OCI-LY1 (cell line): ENCODE data around the gene PLIN5.

Experiments used
- H2AFZ ChIP-seq: fragments of 200-600 bp; sonication (generic), shearing (Covaris generic); 2 replicates; pipeline ENCODE4 v1.6.0; 2014; ENCODE audit warnings: antibody characterized with exemption, mild to moderate bottlenecking, low read length
- H3F3A ChIP-seq: fragments of 200-600 bp; sonication (generic), shearing (Covaris generic); 2 replicates; pipeline ENCODE4 v1.6.0; 2014; ENCODE audit warnings: mild to moderate bottlenecking, antibody characterized with exemption, low read length, moderate library complexity; ENCODE audit not compliant: insufficient read depth
- H3K27ac ChIP-seq: fragments of 200-600 bp; sonication (generic); 2 replicates; pipeline ENCODE4 v1.5.1; 2014; ENCODE audit warnings: low read length, mixed run types, mild to moderate bottlenecking, low read depth; ENCODE audit not compliant: poor library complexity, severe bottlenecking
- H3K27me3 ChIP-seq: fragments of 200-600 bp; sonication (generic); 2 replicates; pipeline ENCODE4 v1.6.0; 2014; ENCODE audit warnings: antibody characterized with exemption, mild to moderate bottlenecking, low read length, moderate library complexity; ENCODE audit not compliant: insufficient read depth
- H3K36me3 ChIP-seq: fragments of 200-600 bp; sonication (generic); 2 replicates; pipeline ENCODE4 v1.6.1; 2014; ENCODE audit warnings: mild to moderate bottlenecking, antibody characterized with exemption, low read length, moderate library complexity, mixed read lengths; ENCODE audit not compliant: insufficient read depth
- H3K4me1 ChIP-seq: fragments of 200-600 bp; sonication (generic); 2 replicates; pipeline ENCODE4 v1.5.1; 2014; ENCODE audit warnings: mild to moderate bottlenecking, low read length, moderate library complexity; ENCODE audit not compliant: insufficient read depth, severe bottlenecking
- H3K4me2 ChIP-seq: fragments of 200-600 bp; sonication (generic), shearing (Covaris generic); 2 replicates; pipeline ENCODE4 v1.6.1; 2014; ENCODE audit warnings: low read length
- H3K4me3 ChIP-seq: fragments of 200-600 bp; sonication (generic); 2 replicates; pipeline ENCODE4 v1.5.1; 2014; ENCODE audit warnings: low read length, low read depth, mild to moderate bottlenecking, mixed read lengths; ENCODE audit not compliant: poor library complexity, severe bottlenecking
- H3K79me2 ChIP-seq: fragments of 200-600 bp; shearing (Covaris generic); 2 replicates; pipeline ENCODE4 v1.6.1; 2016; ENCODE audit warnings: mixed run types, low read length, mixed read lengths; ENCODE audit not compliant: insufficient read depth
- H3K9ac ChIP-seq: fragments of 200-600 bp; sonication (generic), shearing (Covaris generic); 2 replicates; pipeline ENCODE4 v1.6.1; 2014; ENCODE audit warnings: mild to moderate bottlenecking, low read length, mixed read lengths
- H3K9me2 ChIP-seq: fragments of 200-600 bp; sonication (generic), shearing (Covaris generic); 2 replicates; pipeline ENCODE4 v1.6.1; 2014; ENCODE audit warnings: low read depth, mild to moderate bottlenecking, low read length, mixed read lengths
- H3K9me3 ChIP-seq: fragments of 200-600 bp; shearing (Covaris generic); 2 replicates; pipeline ENCODE4 v1.6.1; 2014; ENCODE audit warnings: low read length, mixed read lengths
- H4K20me1 ChIP-seq: fragments of 200-600 bp; sonication (generic), shearing (Covaris generic); 2 replicates; pipeline ENCODE4 v1.6.0; 2016; ENCODE audit warnings: mild to moderate bottlenecking, low read length; ENCODE audit not compliant: insufficient read depth
- EZH2 ChIP-seq: fragments of 200-600 bp; sonication (generic), shearing (Covaris generic); IDR thresholded peaks from 2 replicates; pipeline ENCODE4 v1.8.0; 2017; ENCODE audit warnings: borderline replicate concordance, mixed run types, mild to moderate bottlenecking, antibody characterized with exemption, low read length, moderate library complexity, mixed read lengths
- TF ChIP-seq, protein P1 (sequence below): fragments of 200-600 bp; sonication (generic), shearing (Covaris generic); IDR thresholded peaks from 2 replicates; pipeline ENCODE4 v1.5.1; 2017; ENCODE audit warnings: mild to moderate bottlenecking, antibody characterized with exemption, low read length, moderate library complexity, mixed read lengths

The PLIN5 gene

DNA sequence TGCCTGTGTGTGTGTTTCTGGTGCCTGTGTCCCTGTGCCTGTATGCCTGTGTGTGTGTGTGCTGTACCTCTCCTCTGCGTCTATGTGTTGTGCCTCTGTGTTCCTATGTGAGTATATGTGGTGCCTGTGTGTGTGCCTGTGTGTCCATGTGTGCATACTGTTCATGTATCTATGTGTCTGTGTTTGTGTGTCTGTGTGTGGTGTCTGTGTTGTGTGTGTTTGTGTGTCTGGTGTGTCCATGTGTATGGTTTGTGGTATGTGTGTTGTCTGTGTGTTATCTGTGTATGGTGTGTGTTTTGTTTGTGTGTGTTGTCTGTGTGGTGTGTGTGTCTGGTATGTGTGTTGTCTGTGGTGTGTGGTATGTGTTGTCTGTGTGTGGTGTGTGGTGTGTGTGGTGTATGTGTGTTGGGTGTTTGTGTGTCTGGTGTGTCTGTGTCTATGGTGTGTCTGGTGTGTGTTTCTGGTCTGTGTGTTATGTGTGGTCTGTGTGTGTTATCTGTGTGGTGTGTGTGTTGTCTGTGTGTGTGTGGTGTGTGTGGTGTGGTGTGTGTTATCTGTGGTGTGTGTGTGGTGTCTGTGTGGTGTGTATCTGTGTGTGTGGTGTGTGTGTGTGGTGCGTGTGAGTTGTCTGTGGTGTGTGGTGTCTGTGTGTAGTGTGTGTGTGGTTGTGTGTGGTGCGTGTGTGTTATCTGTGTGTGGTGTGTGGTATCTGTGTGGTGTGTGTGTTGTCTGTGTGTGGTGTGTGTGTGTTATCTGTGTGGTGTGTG, 42.5 kb downstream of the PLIN5 start:
- Histone ChIP-seq H3K4me1 (no peaks in the 10 kb centered on the region), H3K4me2 (no peak overlapping the region), H3K27ac (no peak overlapping the region), H3K9me2 (no peaks in the 10 kb centered on the region), H3K79me2 (no peaks in the 10 kb centered on the region), H4K20me1 (no peaks in the 10 kb centered on the region), H3F3A (no peaks in the 10 kb centered on the region), H3K36me3 (peaks cover 64% of the 10 kb centered on the region), H3K9ac (no peak overlapping the region), H3K9me3 (no peaks in the 10 kb centered on the region), H3K27me3 (no peaks in the 10 kb centered on the region), H3K4me3 (no peak overlapping the region), H2AFZ (no peak overlapping the region)
- no peak for TF ChIP-seq EZH2
- TF ChIP-seq, protein P1, sequence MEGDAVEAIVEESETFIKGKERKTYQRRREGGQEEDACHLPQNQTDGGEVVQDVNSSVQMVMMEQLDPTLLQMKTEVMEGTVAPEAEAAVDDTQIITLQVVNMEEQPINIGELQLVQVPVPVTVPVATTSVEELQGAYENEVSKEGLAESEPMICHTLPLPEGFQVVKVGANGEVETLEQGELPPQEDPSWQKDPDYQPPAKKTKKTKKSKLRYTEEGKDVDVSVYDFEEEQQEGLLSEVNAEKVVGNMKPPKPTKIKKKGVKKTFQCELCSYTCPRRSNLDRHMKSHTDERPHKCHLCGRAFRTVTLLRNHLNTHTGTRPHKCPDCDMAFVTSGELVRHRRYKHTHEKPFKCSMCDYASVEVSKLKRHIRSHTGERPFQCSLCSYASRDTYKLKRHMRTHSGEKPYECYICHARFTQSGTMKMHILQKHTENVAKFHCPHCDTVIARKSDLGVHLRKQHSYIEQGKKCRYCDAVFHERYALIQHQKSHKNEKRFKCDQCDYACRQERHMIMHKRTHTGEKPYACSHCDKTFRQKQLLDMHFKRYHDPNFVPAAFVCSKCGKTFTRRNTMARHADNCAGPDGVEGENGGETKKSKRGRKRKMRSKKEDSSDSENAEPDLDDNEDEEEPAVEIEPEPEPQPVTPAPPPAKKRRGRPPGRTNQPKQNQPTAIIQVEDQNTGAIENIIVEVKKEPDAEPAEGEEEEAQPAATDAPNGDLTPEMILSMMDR: no peak

DNA sequence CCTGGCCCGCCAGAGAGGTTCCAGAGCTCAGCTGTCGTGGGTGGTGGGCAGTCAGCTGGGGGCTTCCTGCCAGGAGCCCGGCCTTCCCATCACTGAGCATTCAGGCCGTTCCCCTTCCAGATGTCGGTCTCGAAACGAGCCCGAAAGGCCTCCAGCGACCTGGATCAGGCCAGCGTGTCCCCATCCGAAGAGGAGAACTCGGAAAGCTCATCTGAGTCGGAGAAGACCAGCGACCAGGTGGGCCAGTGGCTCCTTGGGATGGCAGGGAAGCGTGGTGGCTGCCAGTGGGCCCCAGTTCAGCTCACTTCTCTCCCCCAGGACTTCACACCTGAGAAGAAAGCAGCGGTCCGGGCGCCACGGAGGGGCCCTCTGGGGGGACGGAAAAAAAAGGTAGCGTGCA, 43.6 kb downstream of the PLIN5 start:
- Histone ChIP-seq H3K9me2 (no peaks in the 10 kb centered on the region), H3K36me3 (peaks cover 59% of the 10 kb centered on the region), H2AFZ (no peak overlapping the region), H3K4me1 (no peaks in the 10 kb centered on the region), H3K27ac (no peak overlapping the region), H3K9ac (no peak overlapping the region), H3K27me3 (no peaks in the 10 kb centered on the region), H3K4me3 (no peak overlapping the region), H3K9me3 (no peaks in the 10 kb centered on the region), H4K20me1 (no peaks in the 10 kb centered on the region), H3K79me2 (no peaks in the 10 kb centered on the region), H3K4me2 (no peak overlapping the region), H3F3A (no peaks in the 10 kb centered on the region)
- TF ChIP-seq EZH2: no peak
- TF ChIP-seq, protein P1: no peak

DNA sequence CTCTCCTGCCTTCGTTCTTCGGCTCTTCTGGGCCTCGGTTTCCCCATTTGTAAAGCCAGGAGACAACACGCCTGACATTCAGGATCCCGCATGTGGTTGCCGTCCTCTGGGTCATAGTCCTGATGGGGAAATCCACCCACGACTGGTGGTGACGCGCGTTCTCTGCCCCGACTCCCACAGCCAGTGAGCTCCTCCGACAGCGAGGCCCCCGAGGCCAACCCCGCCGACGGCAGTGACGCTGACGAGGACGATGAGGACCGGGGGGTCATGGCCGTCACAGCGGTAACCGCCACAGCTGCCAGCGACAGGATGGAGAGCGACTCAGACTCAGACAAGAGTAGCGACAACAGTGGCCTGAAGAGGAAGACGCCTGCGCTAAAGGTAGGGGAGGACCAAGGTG, 46.5 kb downstream of the PLIN5 start:
- Histone ChIP-seq H3K4me1 (no peaks in the 10 kb centered on the region), H3K9me3 (no peaks in the 10 kb centered on the region), H3K27ac (no peak overlapping the region), H3F3A (no peaks in the 10 kb centered on the region), H3K9me2 (no peaks in the 10 kb centered on the region), H3K4me3 (no peak overlapping the region), H3K27me3 (no peaks in the 10 kb centered on the region), H4K20me1 (no peaks in the 10 kb centered on the region), H3K4me2 (no peak overlapping the region), H3K79me2 (no peaks in the 10 kb centered on the region), H3K9ac (no peak overlapping the region), H2AFZ (no peak overlapping the region), H3K36me3 (peaks cover 49% of the 10 kb centered on the region)
- TF ChIP-seq EZH2: no peak
- TF ChIP-seq, protein P1: no peak
